Measurements from ENCODE around the gene MYOM1. TPM values are rescaled to one million over a fixed set of nuclear protein-coding genes. Genes with fewer than 3 reads are reported as not detected.
"Not testable (repeated sequence)": the region's sequence is repeated elsewhere in the genome, so short reads cannot be mapped to it uniquely, and the experiment has no call there.

MYOM1 gene
- total RNA-seq, 2 experiments from 2014 or later: 0.40 to 0.41 TPM

DNA sequence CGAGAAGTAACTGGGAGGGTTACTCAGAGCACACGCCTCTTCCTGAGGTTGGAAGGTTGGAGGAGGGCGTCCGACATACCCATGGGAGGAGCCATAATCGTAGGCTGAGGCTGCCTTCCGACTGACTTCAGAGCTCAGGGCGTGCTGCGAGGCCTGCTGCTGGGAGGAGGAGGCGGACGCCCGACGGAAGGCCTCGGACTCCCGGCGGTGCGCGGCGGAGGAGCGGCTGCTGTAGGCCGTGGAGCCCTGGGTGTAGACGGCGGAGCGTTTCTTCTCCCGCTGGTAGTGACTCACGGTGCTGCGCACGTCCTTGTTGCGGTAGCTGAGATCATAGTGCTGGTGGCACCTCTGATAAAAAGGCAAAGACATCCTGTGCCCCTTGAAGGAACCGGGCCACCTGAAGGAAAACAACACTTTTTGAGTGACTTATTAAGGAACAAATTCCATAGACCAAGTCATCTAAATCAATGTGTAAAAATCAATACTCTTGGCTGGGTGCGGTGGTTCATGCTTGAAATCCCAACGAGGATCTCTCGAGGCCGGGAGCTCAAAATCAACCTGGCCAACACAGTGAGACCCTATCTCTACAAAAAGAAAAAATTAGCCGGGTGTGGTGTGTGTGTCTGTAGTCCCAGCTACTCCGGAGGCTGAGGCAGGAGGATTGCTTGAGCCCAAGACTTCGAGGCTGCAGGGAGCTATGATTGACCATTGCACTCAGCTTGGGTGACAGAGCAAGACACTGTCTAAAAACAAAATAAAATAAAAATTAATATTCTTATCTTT is 4.7 kb downstream of the MYOM1 start:
- Mint-ChIP-seq H3K27ac (no peak overlapping the region), H3K27me3 (ENCODE audit: low read depth) (no peaks in the 10 kb centered on the region), H3K4me3 (no peak overlapping the region), H3K4me1 (ENCODE audit: low read depth) (peaks cover 14% of the 10 kb centered on the region), H3K9me3 (no peaks in the 10 kb centered on the region), H3K36me3 (ENCODE audit: low read depth) (no peaks in the 10 kb centered on the region)
- intact Hi-C loops (cut with micrococcal nuclease): no loop called here
- no peak for DNase-seq
- CTCF ChIA-PET: no interaction called here

DNA sequence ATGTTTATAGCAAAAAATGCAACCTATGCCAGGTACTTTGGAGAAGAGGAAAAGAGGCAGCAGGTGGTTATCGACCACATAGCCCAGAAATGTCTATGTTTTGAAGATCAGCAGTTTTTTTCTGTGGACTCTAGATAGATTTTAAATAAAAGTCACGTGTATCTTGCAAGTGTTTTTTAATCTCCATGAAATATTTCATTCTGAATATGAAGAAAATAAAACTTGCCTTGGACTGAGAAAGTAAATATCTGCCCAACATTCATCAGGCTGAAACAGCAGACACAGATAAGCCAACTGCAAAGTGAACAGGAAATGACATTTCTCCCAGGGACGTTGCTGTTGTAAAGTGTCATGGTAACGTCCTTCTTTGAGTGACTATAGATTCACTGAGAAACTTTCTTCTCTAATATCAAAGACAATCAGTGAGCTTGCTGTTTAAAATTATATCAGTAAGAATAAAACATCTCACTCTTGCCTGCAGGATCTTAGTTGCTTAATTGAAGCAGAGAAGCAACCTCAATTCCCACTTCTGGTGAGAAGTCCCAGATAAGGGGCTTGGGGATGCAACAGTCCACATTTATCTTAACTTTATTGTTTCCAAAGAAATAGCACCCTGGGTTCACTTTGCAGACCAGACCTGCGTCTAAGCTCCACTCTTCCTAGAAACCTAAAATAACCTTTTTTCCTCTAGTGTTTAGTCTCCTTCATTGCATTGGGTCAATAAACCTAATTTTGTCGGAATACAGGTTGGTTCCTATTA is 6.3 kb downstream of the MYOM1 start:
- peak; percentile 38 for DNase-seq
- CTCF ChIA-PET: no interaction called here
- no peaks in the 10 kb centered on the region for H3K9me3 Mint-ChIP-seq
- intact Hi-C loops (cut with micrococcal nuclease): loop anchor here (1.0 kb wide), 1 partner anchor 34 kb away; the partner anchor contains the start of gene MYL12A
- H3K4me1 Mint-ChIP-seq (ENCODE audit: low read depth): peaks cover 14% of the 10 kb centered on the region
- H3K36me3 Mint-ChIP-seq (ENCODE audit: low read depth): no peaks in the 10 kb centered on the region
- H3K27me3 Mint-ChIP-seq (ENCODE audit: low read depth): no peaks in the 10 kb centered on the region
- H3K27ac Mint-ChIP-seq: no peak overlapping the region
- no peak overlapping the region for H3K4me3 Mint-ChIP-seq

DNA sequence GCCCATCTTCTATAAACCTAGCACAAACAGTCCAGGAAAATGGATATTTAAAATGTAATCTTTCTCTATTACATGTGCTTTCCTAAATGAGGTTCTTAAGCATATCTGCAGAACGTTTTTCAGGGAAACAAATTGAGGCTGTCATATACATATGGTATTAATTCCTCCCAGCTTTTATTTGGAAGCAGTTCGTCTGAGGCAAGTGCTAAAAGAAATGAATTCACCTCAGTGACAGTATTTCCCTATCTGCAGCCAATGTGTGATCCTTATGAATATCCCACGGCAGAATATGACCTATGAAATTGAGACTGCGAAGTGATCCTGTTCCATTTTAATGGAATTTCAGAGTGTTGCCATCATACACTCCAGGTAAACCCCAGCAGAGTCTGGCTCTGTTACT is 7.1 kb downstream of the MYOM1 start:
- H3K27me3 Mint-ChIP-seq (ENCODE audit: low read depth): no peaks in the 10 kb centered on the region
- no peak overlapping the region for H3K27ac Mint-ChIP-seq
- DNase-seq: no peak
- H3K36me3 Mint-ChIP-seq (ENCODE audit: low read depth): no peaks in the 10 kb centered on the region
- no peak overlapping the region for H3K4me3 Mint-ChIP-seq
- H3K9me3 Mint-ChIP-seq: no peaks in the 10 kb centered on the region
- CTCF ChIA-PET: no interaction called here
- intact Hi-C loops (cut with micrococcal nuclease): loop anchor here (1.0 kb wide), 1 partner anchor 35 kb away; the partner anchor contains the start of gene MYL12A
- H3K4me1 Mint-ChIP-seq (ENCODE audit: low read depth): peaks cover 14% of the 10 kb centered on the region

- H3K27me3 Mint-ChIP-seq (ENCODE audit: low read depth): no peaks in the 10 kb centered on the region
- no peak for DNase-seq
- H3K27ac Mint-ChIP-seq: no peak overlapping the region
- peaks cover 3% of the 10 kb centered on the region for H3K9me3 Mint-ChIP-seq
- CTCF ChIA-PET: interaction anchor here (0.6 kb wide), 1 partner anchor 223 kb away, joined by 3 read pairs; no protein-coding TSS in a partner anchor
- intact Hi-C loops (cut with micrococcal nuclease): no loop called here
- peaks cover 14% of the 10 kb centered on the region for H3K4me1 Mint-ChIP-seq (ENCODE audit: low read depth)
- H3K4me3 Mint-ChIP-seq: no peak overlapping the region
- peaks cover 3% of the 10 kb centered on the region for H3K36me3 Mint-ChIP-seq (ENCODE audit: low read depth)
Measured at GRCh38 chr18:3211236-3211992, 8.4 kb downstream of the MYOM1 start.

DNA sequence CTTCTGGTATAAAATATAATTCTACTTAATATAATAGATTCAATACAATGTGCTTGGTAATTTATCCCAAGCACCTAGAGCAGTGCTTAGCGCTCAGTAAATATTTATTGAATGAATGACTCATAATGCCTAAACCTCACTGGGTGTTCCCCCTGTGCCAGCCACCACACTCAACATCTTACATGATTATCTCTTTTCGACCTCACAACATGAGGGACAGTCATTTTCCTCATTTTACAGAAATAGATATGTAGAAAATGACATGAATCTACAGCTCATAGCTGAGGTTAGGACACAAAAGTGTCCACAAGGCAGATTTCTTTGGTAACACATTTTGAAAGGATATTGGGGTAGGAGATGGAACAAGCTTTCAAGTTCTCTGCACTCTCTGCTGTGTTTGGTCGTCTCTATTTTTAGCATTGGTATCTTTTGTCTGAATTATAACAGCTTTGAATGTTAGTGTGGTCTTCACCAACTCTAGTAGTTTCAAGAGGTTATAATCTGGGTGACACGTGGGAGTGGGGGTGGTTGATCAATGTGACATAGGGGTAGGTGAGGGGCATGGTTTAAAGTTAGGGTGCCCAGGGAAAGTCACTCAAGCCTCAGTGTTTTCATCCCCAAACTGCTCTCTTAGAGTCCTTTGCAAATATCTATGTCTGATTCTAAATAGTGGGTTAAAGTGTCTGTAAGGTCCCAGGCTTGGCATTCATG is 9.8 kb downstream of the MYOM1 start:
- peak; percentile 17 for DNase-seq
- H3K9me3 Mint-ChIP-seq: peaks cover 4% of the 10 kb centered on the region
- peaks cover 4% of the 10 kb centered on the region for H3K36me3 Mint-ChIP-seq (ENCODE audit: low read depth)
- no peaks in the 10 kb centered on the region for H3K27me3 Mint-ChIP-seq (ENCODE audit: low read depth)
- peaks cover 14% of the 10 kb centered on the region for H3K4me1 Mint-ChIP-seq (ENCODE audit: low read depth)
- intact Hi-C loops (cut with micrococcal nuclease): no loop called here
- CTCF ChIA-PET: interaction anchor here (0.6 kb wide), 1 partner anchor 61 kb away, joined by 3 read pairs; no protein-coding TSS in a partner anchor
- H3K27ac Mint-ChIP-seq: no peak overlapping the region
- no peak overlapping the region for H3K4me3 Mint-ChIP-seq

DNA sequence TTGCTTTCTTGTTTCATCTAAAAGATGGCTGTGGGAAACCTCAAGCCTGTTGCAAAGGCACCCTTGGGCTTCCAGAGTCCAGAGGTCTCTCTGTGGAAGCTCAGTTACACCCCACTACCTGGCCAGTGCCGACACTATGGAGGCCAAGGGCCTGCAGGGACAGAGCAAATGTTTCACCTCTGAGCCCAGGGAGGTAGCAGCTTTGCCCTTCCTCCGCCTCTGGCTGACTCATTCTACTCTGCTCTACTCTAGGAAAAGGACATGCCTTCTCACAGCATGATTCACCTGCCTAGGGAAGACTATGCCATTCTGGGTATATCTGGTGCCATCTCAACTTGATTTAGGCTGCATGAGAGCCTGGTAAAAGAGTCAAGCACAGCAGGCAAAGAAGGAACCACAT is 12.2 kb downstream of the MYOM1 start:
- CTCF ChIA-PET: no interaction called here
- H3K27me3 Mint-ChIP-seq (ENCODE audit: low read depth): no peaks in the 10 kb centered on the region
- peaks cover 9% of the 10 kb centered on the region for H3K36me3 Mint-ChIP-seq (ENCODE audit: low read depth)
- intact Hi-C loops (cut with micrococcal nuclease): no loop called here
- H3K27ac Mint-ChIP-seq: no peak overlapping the region
- H3K9me3 Mint-ChIP-seq: peaks cover 12% of the 10 kb centered on the region
- no peaks in the 10 kb centered on the region for H3K4me1 Mint-ChIP-seq (ENCODE audit: low read depth)
- peak; percentile 21 for DNase-seq
- H3K4me3 Mint-ChIP-seq: no peak overlapping the region

DNA sequence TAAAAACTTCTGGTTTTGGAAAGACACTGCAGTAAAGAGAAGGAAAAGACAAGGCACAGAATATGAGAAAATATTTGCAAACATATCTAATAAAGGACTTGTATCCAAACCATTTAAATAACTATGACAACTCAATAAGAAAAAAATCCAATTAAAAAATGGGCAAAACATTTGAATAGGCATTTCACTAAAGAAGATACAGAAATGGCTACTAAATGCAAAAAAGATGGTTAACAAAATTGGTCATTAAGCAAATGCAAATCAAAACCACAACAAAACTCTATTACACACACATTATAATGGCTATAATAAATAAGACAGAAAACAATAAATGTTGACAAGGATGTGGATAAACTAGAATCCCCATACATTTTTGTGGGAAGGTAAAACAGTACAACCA is 14.5 kb downstream of the MYOM1 start:
- intact Hi-C loops (cut with micrococcal nuclease): no loop called here
- Mint-ChIP-seq H3K9me3 (peaks cover 14% of the 10 kb centered on the region), H3K36me3 (ENCODE audit: low read depth) (peaks cover 9% of the 10 kb centered on the region), H3K4me1 (ENCODE audit: low read depth) (no peaks in the 10 kb centered on the region), H3K27ac (no peak overlapping the region), H3K4me3 (no peak overlapping the region), H3K27me3 (ENCODE audit: low read depth) (no peaks in the 10 kb centered on the region)
- CTCF ChIA-PET: interaction anchor here (0.5 kb wide), 1 partner anchor 42 kb away, joined by 3 read pairs; no protein-coding TSS in a partner anchor
- no peak for DNase-seq

- H3K27me3 Mint-ChIP-seq (ENCODE audit: low read depth): no peaks in the 10 kb centered on the region
- H3K36me3 Mint-ChIP-seq (ENCODE audit: low read depth): peaks cover 5% of the 10 kb centered on the region
- H3K4me3 Mint-ChIP-seq: no peak overlapping the region
- CTCF ChIA-PET: interaction anchor here (0.6 to 1.4 kb wide), 3 partner anchors 46 to 90 kb away, joined by 3 to 5 read pairs (median 4); no protein-coding TSS in a partner anchor
- peaks cover 11% of the 10 kb centered on the region for H3K9me3 Mint-ChIP-seq
- no peaks in the 10 kb centered on the region for H3K4me1 Mint-ChIP-seq (ENCODE audit: low read depth)
- no peak for DNase-seq
- intact Hi-C loops (cut with micrococcal nuclease): no loop called here
- H3K27ac Mint-ChIP-seq: no peak overlapping the region
Measured at GRCh38 chr18:3199942-3200645, 19.7 kb downstream of the MYOM1 start.

DNA sequence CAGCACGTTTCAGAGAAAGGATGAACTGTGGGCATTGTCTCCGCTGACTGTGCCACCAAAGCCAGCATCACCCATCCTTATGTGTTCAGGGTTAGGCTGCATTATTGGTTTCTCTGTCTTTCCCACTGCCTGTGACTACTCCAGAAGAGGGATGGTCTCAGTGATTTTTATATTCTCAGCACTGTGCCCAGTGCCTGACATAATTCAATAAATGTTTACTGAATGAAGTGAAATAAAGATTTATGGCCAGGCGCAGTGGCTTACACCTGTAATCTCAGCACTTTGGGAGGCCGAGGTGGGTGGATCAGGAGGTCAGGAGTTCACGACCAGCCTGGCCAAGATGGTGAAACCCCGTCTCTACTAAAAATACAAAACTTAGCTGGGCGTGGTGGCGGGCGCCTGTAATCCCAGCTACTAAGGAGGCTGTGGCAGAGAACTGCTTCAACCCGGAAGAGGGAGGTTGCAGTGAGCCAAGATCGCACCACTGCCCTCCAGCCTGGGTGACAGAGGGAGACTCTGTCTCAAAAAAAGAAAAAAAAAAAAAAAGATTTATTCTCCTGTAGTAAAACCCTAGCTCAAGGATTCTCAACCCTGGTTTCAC is 21.4 kb downstream of the MYOM1 start:
- H3K9me3 Mint-ChIP-seq; H3K4me3 Mint-ChIP-seq; DNase-seq; H3K4me1 Mint-ChIP-seq (ENCODE audit: low read depth); H3K36me3 Mint-ChIP-seq (ENCODE audit: low read depth); H3K27me3 Mint-ChIP-seq (ENCODE audit: low read depth); H3K27ac Mint-ChIP-seq; intact Hi-C loops (cut with micrococcal nuclease): not testable (repeated sequence)
- CTCF ChIA-PET: interaction anchor here (0.6 to 0.7 kb wide), 2 partner anchors 70 to 377 kb away, joined by 4 to 6 read pairs; no protein-coding TSS in a partner anchor

GRCh38 chr18:3194947-3195612 is 24.7 kb downstream of the MYOM1 start:
- DNase-seq: no peak
- no peaks in the 10 kb centered on the region for H3K36me3 Mint-ChIP-seq (ENCODE audit: low read depth)
- H3K27ac Mint-ChIP-seq: no peak overlapping the region
- H3K9me3 Mint-ChIP-seq: no peaks in the 10 kb centered on the region
- intact Hi-C loops (cut with micrococcal nuclease): no loop called here
- H3K27me3 Mint-ChIP-seq (ENCODE audit: low read depth): no peaks in the 10 kb centered on the region
- no peak overlapping the region for H3K4me3 Mint-ChIP-seq
- H3K4me1 Mint-ChIP-seq (ENCODE audit: low read depth): no peaks in the 10 kb centered on the region
- CTCF ChIA-PET: interaction anchor here (0.7 kb wide), 1 partner anchor 51 kb away, joined by 3 read pairs; no protein-coding TSS in a partner anchor
